OCI-M2 (cell line): ENCODE data around the gene GMPR2.
"Not testable (repeated sequence)": the region's sequence is repeated elsewhere in the genome, so short reads cannot be mapped to it uniquely, and the experiment has no call there.

Experiments used
- DNase-seq: peaks from one replicate; lab custom pipeline; 2025; ENCODE audit not compliant: unreplicated experiment; lab: John Stamatoyannopoulos, UW

Gene GMPR2

DNA sequence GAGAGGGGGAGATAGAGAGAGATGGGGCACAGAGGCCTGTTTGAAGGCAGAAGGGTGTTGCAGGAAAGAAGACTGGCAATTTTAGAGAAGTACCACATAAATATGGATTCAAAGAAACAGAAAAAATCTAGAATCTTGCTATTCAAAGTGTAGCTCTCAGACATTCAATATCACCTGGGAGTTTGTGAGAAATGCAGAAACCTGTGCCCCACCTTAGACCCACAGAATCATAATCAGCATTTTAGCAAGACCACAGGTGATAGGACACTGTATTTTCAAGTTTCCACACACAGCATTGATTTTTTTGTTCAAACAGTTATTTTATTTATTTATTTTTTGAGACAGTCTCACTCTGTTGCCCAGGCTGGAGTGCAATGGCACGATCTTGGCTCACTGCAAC, 3.8 kb upstream of the GMPR2 start:
- no peak for DNase-seq

GRCh38 chr14:24231263-24232120, 1.2 kb upstream of the GMPR2 start:
- DNase-seq, result no peak

DNA sequence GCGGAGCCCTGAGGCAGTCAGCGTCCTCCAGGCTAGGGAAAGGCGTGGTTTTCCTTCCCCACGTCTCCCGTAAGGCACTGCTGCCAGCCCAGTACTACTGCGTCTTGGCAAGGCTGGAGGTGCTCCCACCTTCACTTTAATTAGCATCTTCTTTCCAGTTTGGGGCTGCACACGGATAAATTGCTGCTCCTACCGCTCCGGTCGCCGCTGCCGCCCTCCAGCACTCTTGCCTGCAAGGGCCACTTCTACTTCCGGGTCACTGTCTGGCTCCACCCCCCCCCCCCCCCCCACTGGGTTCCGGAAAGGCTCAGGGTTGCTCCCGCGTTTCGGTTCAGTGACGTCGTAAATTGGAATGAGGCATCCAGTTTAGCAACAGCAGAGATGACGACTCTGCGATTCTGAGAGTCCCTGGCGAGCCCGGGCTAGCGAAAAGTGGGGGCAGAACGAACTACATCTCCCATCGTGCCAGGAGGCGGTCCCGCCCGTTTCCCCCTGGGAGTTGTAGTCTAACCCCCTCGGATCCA, 546 bp upstream of the GMPR2 start, which contains the start of gene NEDD8:
NEDD8 (minus strand) TSS at position 247 of the 524 bp plus-strand sequence; CDS start at position 147, 100 bp downstream.
- DNase-seq, result peak; percentile 96

GRCh38 chr14:24233538-24233866, 773 bp downstream of the GMPR2 start:
- DNase-seq, result no peak

DNA sequence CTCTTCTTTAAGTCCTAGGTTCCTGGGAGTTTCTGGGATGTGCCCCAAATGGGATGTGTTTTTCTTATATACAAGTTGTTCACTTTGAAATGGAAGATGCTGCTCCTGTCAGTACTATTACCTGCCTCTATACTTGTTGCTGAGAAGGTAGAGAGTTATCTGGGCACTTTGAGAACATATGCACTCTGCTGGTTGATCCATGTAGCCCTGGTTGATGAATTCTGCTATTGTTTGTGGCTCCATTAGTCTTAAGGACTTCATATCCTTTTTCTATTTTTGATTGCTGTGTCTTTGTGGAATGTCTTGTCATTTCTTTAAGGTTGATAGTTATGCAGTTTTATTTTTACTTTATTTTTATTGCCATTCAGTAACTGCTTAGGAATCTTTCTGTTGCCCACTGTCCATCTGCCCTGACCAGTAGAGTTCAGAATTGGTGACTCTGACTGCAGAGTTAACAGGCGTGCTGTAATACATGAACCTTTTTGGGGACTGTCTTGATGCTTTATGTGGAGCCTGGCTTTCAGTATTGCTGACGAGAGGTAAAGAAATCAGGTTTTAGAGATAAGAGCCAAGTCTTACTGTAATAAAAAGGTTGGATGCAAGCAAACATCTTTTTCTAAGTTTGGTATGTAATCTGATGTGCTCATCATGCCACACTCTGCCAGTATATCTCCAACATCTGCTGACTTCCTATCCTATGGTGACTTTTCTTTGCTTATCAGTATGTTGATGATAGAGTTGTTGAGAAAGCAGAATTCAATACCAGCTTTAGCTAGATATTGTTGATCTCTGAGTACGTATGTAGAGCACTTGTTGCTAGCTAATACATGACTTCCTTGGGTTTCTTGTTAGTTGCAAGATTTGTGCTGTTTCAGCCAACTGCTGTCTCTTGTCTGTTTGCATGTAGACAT, 1.6 kb downstream of the GMPR2 start:
- DNase-seq, result no peak

- DNase-seq, result no peak
Observed at GRCh38 chr14:24235804-24236688, 3.3 kb downstream of the GMPR2 start.

DNA sequence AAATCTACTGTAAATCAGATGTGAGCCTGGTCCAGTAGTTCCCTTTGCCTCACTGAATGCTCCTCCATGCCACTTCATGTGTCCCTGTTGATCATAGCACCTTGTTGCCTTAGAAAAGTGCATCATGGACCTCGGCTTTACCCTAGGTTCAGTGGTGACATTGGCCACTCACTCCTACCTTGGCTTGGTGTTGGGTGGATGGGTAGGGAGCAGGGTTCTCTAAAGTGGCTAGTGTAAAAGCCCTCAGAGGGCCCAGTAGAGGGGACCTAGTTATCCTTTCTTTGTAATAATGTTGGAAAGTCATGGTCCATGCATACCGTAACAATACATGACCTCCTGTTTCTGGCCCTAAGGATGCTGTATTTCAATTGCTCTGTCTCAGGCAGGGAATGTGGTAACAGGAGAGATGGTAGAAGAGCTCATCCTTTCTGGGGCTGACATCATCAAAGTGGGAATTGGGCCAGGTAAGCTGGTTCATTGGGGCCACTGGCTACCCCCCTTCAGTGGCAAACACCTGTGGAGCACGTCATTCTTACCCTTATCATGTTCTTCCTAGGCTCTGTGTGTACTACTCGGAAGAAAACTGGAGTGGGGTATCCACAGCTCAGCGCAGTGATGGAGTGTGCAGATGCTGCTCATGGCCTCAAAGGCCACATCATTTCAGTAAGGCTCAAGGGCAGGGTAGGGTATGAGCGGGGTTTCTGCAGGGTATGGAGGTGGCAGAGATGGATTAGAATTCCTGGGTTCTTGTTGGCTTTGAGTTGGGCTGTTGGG, 4.1 kb downstream of the GMPR2 start:
- DNase-seq, result no peak

DNA sequence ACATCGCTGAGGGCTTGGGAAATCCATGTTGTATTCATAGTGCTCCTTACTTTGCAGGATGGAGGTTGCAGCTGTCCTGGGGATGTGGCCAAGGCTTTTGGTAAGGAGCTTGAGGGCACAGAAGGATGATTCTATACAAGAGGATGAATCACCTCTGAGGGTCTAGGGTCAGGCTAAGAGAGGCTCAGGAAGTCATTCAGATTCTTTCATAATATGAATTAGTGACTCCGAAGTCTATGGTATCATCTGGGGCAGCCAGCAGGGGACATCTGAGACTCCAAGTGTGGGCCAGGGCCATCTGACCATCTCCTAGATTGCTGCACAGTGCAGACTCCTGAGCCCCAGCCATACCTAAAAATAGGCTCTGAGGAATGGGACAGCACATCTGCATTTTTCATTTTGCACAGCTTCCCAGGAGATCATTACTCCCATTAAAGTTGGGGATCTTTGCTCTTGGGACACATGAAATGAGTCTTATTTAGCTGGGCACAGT, 4.8 kb downstream of the GMPR2 start:
- no peak for DNase-seq

GRCh38 chr14:24238123-24238522, 5.4 kb downstream of the GMPR2 start:
- DNase-seq, result no peak

GRCh38 chr14:24238527-24239037, 5.9 kb downstream of the GMPR2 start:
- no peak for DNase-seq

GRCh38 chr14:24240110-24240918, 7.6 kb downstream of the GMPR2 start:
- no peak for DNase-seq

- peak; percentile 98 for DNase-seq
Observed at GRCh38 chr14:24241829-24242443, 9.2 kb downstream of the GMPR2 start.

DNA sequence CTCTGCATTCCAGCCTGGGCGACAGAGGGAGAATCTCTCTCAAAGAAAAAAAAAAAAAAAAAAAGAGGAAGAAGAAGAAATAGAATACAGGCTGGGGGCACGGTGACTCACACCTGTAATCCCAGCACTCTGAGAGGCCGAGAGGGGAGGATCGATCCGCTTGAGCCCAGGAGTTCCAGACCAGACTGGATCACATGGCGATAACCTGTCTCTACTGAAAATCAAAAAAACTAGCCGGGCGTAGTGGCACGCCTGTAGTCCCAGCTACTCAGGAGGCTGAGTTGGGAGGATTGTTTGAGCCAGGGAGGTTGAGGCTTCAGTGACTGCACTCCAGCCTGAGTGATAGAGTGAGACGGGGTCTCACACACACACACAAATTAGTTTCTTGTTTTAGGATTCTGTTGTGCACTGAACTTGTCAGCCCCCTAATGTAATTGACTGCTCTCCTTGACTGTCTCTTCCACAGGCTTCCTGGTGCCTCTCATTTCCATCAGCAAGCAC, 10.7 kb downstream of the GMPR2 start:
- DNase-seq, result peak; percentile 67

DNA sequence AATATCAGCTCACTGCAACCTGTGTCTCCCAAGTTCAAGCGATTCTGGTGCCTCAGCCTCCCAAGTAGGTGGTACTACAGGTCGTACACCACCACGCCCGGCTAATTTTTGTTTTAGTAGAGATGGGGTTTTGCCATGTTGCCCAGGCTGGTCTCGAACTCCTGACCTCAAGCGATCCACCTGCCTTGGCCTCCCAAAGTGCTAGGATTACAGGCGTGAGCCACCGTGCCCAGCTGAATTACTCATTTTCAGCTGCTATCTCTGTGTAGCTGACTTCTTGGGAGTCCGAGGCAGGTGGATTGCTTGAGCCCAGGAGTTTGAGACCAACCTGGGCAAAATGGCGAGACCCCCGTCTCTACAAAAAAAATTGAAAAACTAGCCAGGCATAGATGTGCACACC, 12.6 kb downstream of the GMPR2 start:
- not testable (repeated sequence) for DNase-seq

- DNase-seq, result no peak
Observed at GRCh38 chr14:24246765-24247212, 14.1 kb downstream of the GMPR2 start.

GRCh38 chr14:24247422-24247821, 14.7 kb downstream of the GMPR2 start:
- DNase-seq, result no peak

- no peak for DNase-seq
Observed at GRCh38 chr14:24249230-24250021, 16.7 kb downstream of the GMPR2 start.
